ENCODE measurements around the gene PLET1.

Gene PLET1

DNA sequence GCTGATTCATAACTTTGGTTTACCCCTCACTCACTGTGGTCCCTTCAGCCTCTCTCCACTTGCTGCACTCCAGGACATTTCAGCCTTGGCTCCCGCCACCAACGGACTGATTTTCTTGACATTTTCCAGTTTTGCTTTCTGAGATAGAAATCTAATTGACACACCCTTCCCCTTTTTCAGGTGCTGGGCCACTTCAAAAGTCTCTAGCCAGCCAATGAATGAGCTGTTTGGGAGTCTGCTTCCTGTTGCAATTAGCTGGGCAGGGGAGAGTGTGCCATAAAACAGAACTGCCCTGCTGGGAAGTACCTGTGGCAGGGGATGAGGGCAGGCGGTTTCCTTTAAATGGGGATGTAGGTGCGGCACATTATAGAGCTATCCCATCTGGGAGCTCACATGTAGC lies 21.1 kb upstream of the PLET1 start:
- no peak for DNase-seq (ENCODE audit: extremely low read depth, insufficient read length)
- no peak overlapping the region for H3K4me3 ChIP-seq (replicated peaks; ENCODE audit: low read depth, low read length)
- TF ChIP-seq CTCF (IDR thresholded peaks at IDR 0.05; ENCODE audit: insufficient read depth, low read length, poor library complexity, severe bottlenecking) = no peak
- H3K27me3 ChIP-seq (replicated peaks; ENCODE audit: control insufficient read depth, insufficient read depth, low read length) = no peaks in the 10 kb centered on the region
- no peaks in the 10 kb centered on the region for H3K36me3 ChIP-seq (ENCODE audit: control insufficient read depth, insufficient read depth, low read length)

GRCh38 chr11:112280268-112281126 lies 19.8 kb upstream of the PLET1 start:
- Histone ChIP-seq H3K4me3 (replicated peaks; ENCODE audit: low read depth, low read length) (peak overlapping the region; percentile 63), H3K27me3 (replicated peaks; ENCODE audit: control insufficient read depth, insufficient read depth, low read length) (no peaks in the 10 kb centered on the region), H3K36me3 (ENCODE audit: control insufficient read depth, insufficient read depth, low read length) (no peaks in the 10 kb centered on the region)
- TF ChIP-seq CTCF (IDR thresholded peaks at IDR 0.05; ENCODE audit: insufficient read depth, low read length, poor library complexity, severe bottlenecking) = peak; percentile 70
- DNase-seq (ENCODE audit: extremely low read depth, insufficient read length) = peak; percentile 48

GRCh38 chr11:112279901-112280267 lies 19.2 kb upstream of the PLET1 start:
- Histone ChIP-seq H3K36me3 (ENCODE audit: control insufficient read depth, insufficient read depth, low read length) (no peaks in the 10 kb centered on the region), H3K27me3 (replicated peaks; ENCODE audit: control insufficient read depth, insufficient read depth, low read length) (no peaks in the 10 kb centered on the region), H3K4me3 (replicated peaks; ENCODE audit: low read depth, low read length) (peak overlapping the region; percentile 63)
- DNase-seq (ENCODE audit: extremely low read depth, insufficient read length) = peak; percentile 71
- TF ChIP-seq CTCF (IDR thresholded peaks at IDR 0.05; ENCODE audit: insufficient read depth, low read length, poor library complexity, severe bottlenecking) = peak; percentile 94

DNA sequence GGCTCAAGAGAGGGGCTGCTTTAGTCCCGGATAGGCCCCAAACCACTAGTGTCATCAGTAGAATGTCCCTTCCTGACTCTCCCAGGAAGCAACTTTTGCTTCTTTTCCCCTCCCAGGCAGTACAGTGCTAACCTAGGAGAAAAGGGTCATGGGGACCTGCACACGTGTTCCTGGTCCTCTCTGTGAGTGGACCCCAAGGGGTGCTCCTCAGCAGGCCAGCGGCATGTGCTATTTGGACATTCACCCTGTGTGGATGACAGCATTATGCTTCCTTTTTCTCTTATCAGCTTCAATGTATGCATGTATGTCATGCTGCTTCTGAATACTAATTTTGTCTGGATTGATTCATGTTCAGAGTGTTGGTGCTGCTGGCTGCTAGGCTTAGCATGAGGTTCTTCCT lies 18.1 kb upstream of the PLET1 start:
- no peaks in the 10 kb centered on the region for H3K36me3 ChIP-seq (ENCODE audit: control insufficient read depth, insufficient read depth, low read length)
- H3K4me3 ChIP-seq (replicated peaks; ENCODE audit: low read depth, low read length) = no peak overlapping the region
- no peak for DNase-seq (ENCODE audit: extremely low read depth, insufficient read length)
- no peaks in the 10 kb centered on the region for H3K27me3 ChIP-seq (replicated peaks; ENCODE audit: control insufficient read depth, insufficient read depth, low read length)
- no peak for TF ChIP-seq CTCF (IDR thresholded peaks at IDR 0.05; ENCODE audit: insufficient read depth, low read length, poor library complexity, severe bottlenecking)

GRCh38 chr11:112277941-112278340 lies 17.3 kb upstream of the PLET1 start:
- no peaks in the 10 kb centered on the region for H3K27me3 ChIP-seq (replicated peaks; ENCODE audit: control insufficient read depth, insufficient read depth, low read length)
- DNase-seq (ENCODE audit: extremely low read depth, insufficient read length) = no peak
- H3K36me3 ChIP-seq (ENCODE audit: control insufficient read depth, insufficient read depth, low read length) = no peaks in the 10 kb centered on the region
- no peak overlapping the region for H3K4me3 ChIP-seq (replicated peaks; ENCODE audit: low read depth, low read length)
- no peak for TF ChIP-seq CTCF (IDR thresholded peaks at IDR 0.05; ENCODE audit: insufficient read depth, low read length, poor library complexity, severe bottlenecking)
